Neural cell (in vitro differentiated cells): ENCODE results near the gene HHLA2. TPM values are rescaled to one million over a fixed set of nuclear protein-coding genes. Genes with fewer than 3 reads are reported as not detected.

ENCODE experiments used
- H2AFZ ChIP-seq: fragments of 200-600, 300-800 bp; sonication (generic), shearing (Covaris generic); 2 replicates; pipeline ENCODE4 v1.6.0; 2014; ENCODE audit warnings: low read depth, mild to moderate bottlenecking, antibody characterized with exemption, low read length, moderate library complexity
- H3F3A ChIP-seq: fragments of 200-600 bp; shearing (Covaris generic); 2 replicates; pipeline ENCODE4 v1.6.1; 2016; ENCODE audit warnings: mild to moderate bottlenecking, moderate library complexity, mixed read lengths, antibody characterized with exemption, low read length; ENCODE audit not compliant: insufficient read depth, poor library complexity, severe bottlenecking
- H3K27ac ChIP-seq: fragments of 200-600, 300-800 bp; sonication (generic), shearing (Covaris generic); 2 replicates; pipeline ENCODE4 v1.5.1; 2014; ENCODE audit warnings: mild to moderate bottlenecking, low read length, moderate library complexity
- H3K27me3 ChIP-seq: fragments of 300-800, 200-600 bp; sonication (generic), shearing (Covaris generic); 2 replicates; pipeline ENCODE4 v1.6.0; 2014; ENCODE audit warnings: mild to moderate bottlenecking, low read depth, low read length, moderate library complexity; ENCODE audit not compliant: insufficient read depth
- H3K36me3 ChIP-seq: fragments of 300-800, 200-600 bp; sonication (generic), shearing (Covaris generic); 2 replicates; pipeline ENCODE4 v1.5.1; 2014; ENCODE audit warnings: mild to moderate bottlenecking, antibody characterized with exemption, low read length, moderate library complexity; ENCODE audit not compliant: insufficient read depth
- H3K4me2 ChIP-seq: fragments of 300-800, 200-600 bp; sonication (generic), shearing (Covaris generic); 2 replicates; pipeline ENCODE4 v1.6.0; 2014; ENCODE audit warnings: mild to moderate bottlenecking, low read length
- H3K4me3 ChIP-seq: fragments of 300-800, 200-600 bp; sonication (generic), shearing (Covaris generic); 2 replicates; pipeline ENCODE4 v1.5.1; 2014; ENCODE audit warnings: mild to moderate bottlenecking, low read length, moderate library complexity
- H3K79me2 ChIP-seq: fragments of 200-600 bp; shearing (Covaris generic); replicated peaks from 2 replicates; pipeline ENCODE4 v1.6.0; 2014; ENCODE audit warnings: mild to moderate bottlenecking, low read length, moderate library complexity; ENCODE audit not compliant: insufficient read depth
- H3K9ac ChIP-seq: fragments of 300-800, 200-600 bp; sonication (generic), shearing (Covaris generic); 2 replicates; pipeline ENCODE4 v1.6.1; 2016; ENCODE audit warnings: mild to moderate bottlenecking, low read length, mixed read lengths
- H3K9me2 ChIP-seq: fragments of 200-600 bp; shearing (Covaris generic); 2 replicates; pipeline ENCODE4 v1.6.1; 2016; ENCODE audit warnings: mild to moderate bottlenecking, low read length, mixed read lengths; ENCODE audit not compliant: insufficient read depth
- H3K9me3 ChIP-seq: fragments of 200-600, 300-800 bp; sonication (generic), shearing (Covaris generic); 2 replicates; pipeline ENCODE4 v1.6.1; 2016; ENCODE audit warnings: mild to moderate bottlenecking, mixed run types, low read length, moderate library complexity, mixed read lengths
- H4K20me1 ChIP-seq: fragments of 200-600 bp; shearing (Covaris generic); 2 replicates; pipeline ENCODE4 v1.6.1; 2016; ENCODE audit warnings: mild to moderate bottlenecking, mixed run types; ENCODE audit not compliant: insufficient read depth
- EP300 ChIP-seq: fragments of 450-650 bp; conservative IDR thresholded peaks from 2 replicates; pipeline ENCODE4 v1.6.1; 2014; ENCODE audit warnings: antibody characterized with exemption, mild to moderate bottlenecking, moderate library complexity; ENCODE audit not compliant: poor library complexity, severe bottlenecking
- EZH2 ChIP-seq: fragments of 200-600, 300-800 bp; shearing (Covaris generic), sonication (generic); IDR thresholded peaks from 2 replicates; pipeline ENCODE4 v1.6.1; 2014; ENCODE audit warnings: antibody characterized with exemption, low read length, borderline replicate concordance, mild to moderate bottlenecking; ENCODE audit not compliant: insufficient read depth, poor library complexity, severe bottlenecking
- MXI1 ChIP-seq: fragments of 450-650 bp; conservative IDR thresholded peaks from 2 replicates; pipeline ENCODE4 v1.6.1; 2014; ENCODE audit warnings: antibody characterized with exemption, mild to moderate bottlenecking; ENCODE audit not compliant: poor library complexity, severe bottlenecking
- POLR2AphosphoS5 ChIP-seq: IDR thresholded peaks from 2 replicates; pipeline ENCODE4 v1.6.1; 2012
- RAD21 ChIP-seq: fragments of 450-650 bp; conservative IDR thresholded peaks from 2 replicates; pipeline ENCODE4 v1.6.1; 2014; ENCODE audit warnings: antibody characterized with exemption, mild to moderate bottlenecking, moderate library complexity
- SMC3 ChIP-seq: fragments of 450-650 bp; conservative IDR thresholded peaks from 2 replicates; pipeline ENCODE4 v1.6.1; 2014; ENCODE audit warnings: antibody characterized with exemption, mild to moderate bottlenecking, moderate library complexity; ENCODE audit not compliant: poor library complexity
- TAF1 ChIP-seq: IDR thresholded peaks from 2 replicates; pipeline ENCODE4 v1.6.1; 2012; ENCODE audit warnings: low read depth
- polyA plus RNA-seq: library from polyadenylated mRNA; depleted of rRNA; stranded (reverse); fragments of >200 nt; gene quantifications from 2 replicates; pipeline ENCODE4 v1.2.3, GENCODE V29; 2014
- TF ChIP-seq, protein P1 (sequence below): IDR thresholded peaks from 2 replicates; pipeline ENCODE4 v1.6.1; 2012; ENCODE audit warnings: borderline replicate concordance
- TF ChIP-seq, protein P2 (sequence below): fragments of 450-650 bp; IDR thresholded peaks from 2 replicates; pipeline ENCODE4 v1.5.1; 2014; ENCODE audit warnings: antibody characterized with exemption, mild to moderate bottlenecking, moderate library complexity; ENCODE audit not compliant: poor library complexity, severe bottlenecking

HHLA2 gene
- polyA plus RNA-seq, 1 donor from 2014 or later = not detected

- Histone ChIP-seq H3K36me3 (no peaks in the 10 kb centered on the region), H3K4me3 (no peak overlapping the region), H3K9ac (no peak overlapping the region), H3F3A (no peaks in the 10 kb centered on the region), H3K9me2 (no peaks in the 10 kb centered on the region), H2AFZ (no peak overlapping the region), H3K79me2 (no peaks in the 10 kb centered on the region), H4K20me1 (no peaks in the 10 kb centered on the region), H3K9me3 (no peaks in the 10 kb centered on the region), H3K27ac (no peak overlapping the region), H3K4me2 (no peak overlapping the region), H3K27me3 (no peaks in the 10 kb centered on the region)
- no peak for TF ChIP-seq POLR2AphosphoS5
- no peak for TF ChIP-seq TAF1
- TF ChIP-seq, protein P1, sequence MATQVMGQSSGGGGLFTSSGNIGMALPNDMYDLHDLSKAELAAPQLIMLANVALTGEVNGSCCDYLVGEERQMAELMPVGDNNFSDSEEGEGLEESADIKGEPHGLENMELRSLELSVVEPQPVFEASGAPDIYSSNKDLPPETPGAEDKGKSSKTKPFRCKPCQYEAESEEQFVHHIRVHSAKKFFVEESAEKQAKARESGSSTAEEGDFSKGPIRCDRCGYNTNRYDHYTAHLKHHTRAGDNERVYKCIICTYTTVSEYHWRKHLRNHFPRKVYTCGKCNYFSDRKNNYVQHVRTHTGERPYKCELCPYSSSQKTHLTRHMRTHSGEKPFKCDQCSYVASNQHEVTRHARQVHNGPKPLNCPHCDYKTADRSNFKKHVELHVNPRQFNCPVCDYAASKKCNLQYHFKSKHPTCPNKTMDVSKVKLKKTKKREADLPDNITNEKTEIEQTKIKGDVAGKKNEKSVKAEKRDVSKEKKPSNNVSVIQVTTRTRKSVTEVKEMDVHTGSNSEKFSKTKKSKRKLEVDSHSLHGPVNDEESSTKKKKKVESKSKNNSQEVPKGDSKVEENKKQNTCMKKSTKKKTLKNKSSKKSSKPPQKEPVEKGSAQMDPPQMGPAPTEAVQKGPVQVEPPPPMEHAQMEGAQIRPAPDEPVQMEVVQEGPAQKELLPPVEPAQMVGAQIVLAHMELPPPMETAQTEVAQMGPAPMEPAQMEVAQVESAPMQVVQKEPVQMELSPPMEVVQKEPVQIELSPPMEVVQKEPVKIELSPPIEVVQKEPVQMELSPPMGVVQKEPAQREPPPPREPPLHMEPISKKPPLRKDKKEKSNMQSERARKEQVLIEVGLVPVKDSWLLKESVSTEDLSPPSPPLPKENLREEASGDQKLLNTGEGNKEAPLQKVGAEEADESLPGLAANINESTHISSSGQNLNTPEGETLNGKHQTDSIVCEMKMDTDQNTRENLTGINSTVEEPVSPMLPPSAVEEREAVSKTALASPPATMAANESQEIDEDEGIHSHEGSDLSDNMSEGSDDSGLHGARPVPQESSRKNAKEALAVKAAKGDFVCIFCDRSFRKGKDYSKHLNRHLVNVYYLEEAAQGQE = no peak
- no peak for TF ChIP-seq EZH2
- no peak for TF ChIP-seq RAD21
- TF ChIP-seq, protein P2, sequence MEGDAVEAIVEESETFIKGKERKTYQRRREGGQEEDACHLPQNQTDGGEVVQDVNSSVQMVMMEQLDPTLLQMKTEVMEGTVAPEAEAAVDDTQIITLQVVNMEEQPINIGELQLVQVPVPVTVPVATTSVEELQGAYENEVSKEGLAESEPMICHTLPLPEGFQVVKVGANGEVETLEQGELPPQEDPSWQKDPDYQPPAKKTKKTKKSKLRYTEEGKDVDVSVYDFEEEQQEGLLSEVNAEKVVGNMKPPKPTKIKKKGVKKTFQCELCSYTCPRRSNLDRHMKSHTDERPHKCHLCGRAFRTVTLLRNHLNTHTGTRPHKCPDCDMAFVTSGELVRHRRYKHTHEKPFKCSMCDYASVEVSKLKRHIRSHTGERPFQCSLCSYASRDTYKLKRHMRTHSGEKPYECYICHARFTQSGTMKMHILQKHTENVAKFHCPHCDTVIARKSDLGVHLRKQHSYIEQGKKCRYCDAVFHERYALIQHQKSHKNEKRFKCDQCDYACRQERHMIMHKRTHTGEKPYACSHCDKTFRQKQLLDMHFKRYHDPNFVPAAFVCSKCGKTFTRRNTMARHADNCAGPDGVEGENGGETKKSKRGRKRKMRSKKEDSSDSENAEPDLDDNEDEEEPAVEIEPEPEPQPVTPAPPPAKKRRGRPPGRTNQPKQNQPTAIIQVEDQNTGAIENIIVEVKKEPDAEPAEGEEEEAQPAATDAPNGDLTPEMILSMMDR = no peak
- no peak for TF ChIP-seq EP300
- no peak for TF ChIP-seq SMC3
- TF ChIP-seq MXI1 = no peak
These were observed 19.5 kb downstream of the HHLA2 start for GRCh38 chr3:108315767-108316301.

- TF ChIP-seq, protein P2 = no peak
- TF ChIP-seq, protein P1 = no peak
- no peak for TF ChIP-seq MXI1
- TF ChIP-seq RAD21 = no peak
- TF ChIP-seq SMC3 = no peak
- no peak for TF ChIP-seq POLR2AphosphoS5
- TF ChIP-seq TAF1 = no peak
- TF ChIP-seq EZH2 = no peak
- no peak for TF ChIP-seq EP300
These were observed 23.2 kb downstream of the HHLA2 start for GRCh38 chr3:108319428-108320082.

More at GRCh38 chr3:108319428-108320082, 23.2 kb downstream of the HHLA2 start:
- no peak overlapping the region for H3K4me2 ChIP-seq
- no peaks in the 10 kb centered on the region for H4K20me1 ChIP-seq
- no peaks in the 10 kb centered on the region for H3K9me2 ChIP-seq
- H3K9ac ChIP-seq = no peak overlapping the region
- no peaks in the 10 kb centered on the region for H3K36me3 ChIP-seq
- H3K27me3 ChIP-seq = no peaks in the 10 kb centered on the region
- no peak overlapping the region for H3K27ac ChIP-seq
- H3F3A ChIP-seq = no peaks in the 10 kb centered on the region
- no peak overlapping the region for H2AFZ ChIP-seq
- H3K4me3 ChIP-seq = no peak overlapping the region
- no peaks in the 10 kb centered on the region for H3K79me2 ChIP-seq
- no peaks in the 10 kb centered on the region for H3K9me3 ChIP-seq
